ENCODE data around the gene WDR87.

Gene WDR87

GRCh38 chr19:37905946-37906868 is at the start of gene WDR87:
Gene WDR87, minus strand, starts transcription at chr19:37906594. Its CDS starts 8,355 bp downstream, at chr19:37898239.
- H3K9me3 Mint-ChIP-seq = no peaks in the 10 kb centered on the region
- peaks cover 34% of the 10 kb centered on the region for H3K4me1 Mint-ChIP-seq
- H3K27me3 Mint-ChIP-seq (ENCODE audit: low read depth) = no peaks in the 10 kb centered on the region
- H3K27ac Mint-ChIP-seq = peak within 1 kb of the TSS; percentile 91 to 98 (median 95)
- peak within 1 kb of the TSS; percentile 95 to 98 (median 95) for H3K4me3 Mint-ChIP-seq
- H3K36me3 Mint-ChIP-seq (ENCODE audit: low read depth) = no peaks in the 10 kb centered on the region
- peak in 1 of 3 experiments; percentile 12 for TF ChIP-seq CTCF (IDR thresholded peaks at IDR 0.05; ENCODE audit: unreplicated experiment in 3 of 3)

GRCh38 chr19:37955986-37956385 is 49.6 kb upstream of the WDR87 start:
- H3K4me3 Mint-ChIP-seq = no peak overlapping the region
- H3K27ac Mint-ChIP-seq = peak overlapping the region in 1 of 3 experiments; percentile 54
- H3K27me3 Mint-ChIP-seq (ENCODE audit: low read depth) = no peaks in the 10 kb centered on the region
- no peak for TF ChIP-seq CTCF (IDR thresholded peaks at IDR 0.05; ENCODE audit: unreplicated experiment in 3 of 3)
- peaks cover 11% of the 10 kb centered on the region for H3K36me3 Mint-ChIP-seq (ENCODE audit: low read depth)
- H3K9me3 Mint-ChIP-seq = peaks cover 4% of the 10 kb centered on the region
- H3K4me1 Mint-ChIP-seq = peaks cover 17% of the 10 kb centered on the region

- peaks cover 17% of the 10 kb centered on the region for H3K4me1 Mint-ChIP-seq
- H3K27ac Mint-ChIP-seq = peak overlapping the region; percentile 37 to 95 (median 51)
- peaks cover 2% of the 10 kb centered on the region for H3K9me3 Mint-ChIP-seq
- no peak for TF ChIP-seq CTCF (IDR thresholded peaks at IDR 0.05; ENCODE audit: unreplicated experiment in 3 of 3)
- peaks cover 16% of the 10 kb centered on the region for H3K36me3 Mint-ChIP-seq (ENCODE audit: low read depth)
- H3K4me3 Mint-ChIP-seq = no peak overlapping the region
- H3K27me3 Mint-ChIP-seq (ENCODE audit: low read depth) = no peaks in the 10 kb centered on the region
Measured at GRCh38 chr19:37954421-37954874, 48.1 kb upstream of the WDR87 start.

- Mint-ChIP-seq H3K9me3 (peaks cover 2% of the 10 kb centered on the region), H3K27ac (peak overlapping the region; percentile 37 to 95 (median 79)), H3K4me3 (no peak overlapping the region), H3K36me3 (ENCODE audit: low read depth) (peaks cover 12% of the 10 kb centered on the region), H3K4me1 (peaks cover 17% of the 10 kb centered on the region), H3K27me3 (ENCODE audit: low read depth) (no peaks in the 10 kb centered on the region)
- no peak for TF ChIP-seq CTCF (IDR thresholded peaks at IDR 0.05; ENCODE audit: unreplicated experiment in 3 of 3)
Measured at GRCh38 chr19:37953918-37954303, 47.5 kb upstream of the WDR87 start.

- peaks cover 17% of the 10 kb centered on the region for H3K4me1 Mint-ChIP-seq
- H3K4me3 Mint-ChIP-seq = no peak overlapping the region
- H3K27ac Mint-ChIP-seq = peak overlapping the region; percentile 37 to 95 (median 79)
- H3K36me3 Mint-ChIP-seq (ENCODE audit: low read depth) = peaks cover 12% of the 10 kb centered on the region
- no peak for TF ChIP-seq CTCF (IDR thresholded peaks at IDR 0.05; ENCODE audit: unreplicated experiment in 3 of 3)
- no peaks in the 10 kb centered on the region for H3K27me3 Mint-ChIP-seq (ENCODE audit: low read depth)
- H3K9me3 Mint-ChIP-seq = peaks cover 2% of the 10 kb centered on the region
Measured at GRCh38 chr19:37953171-37953917, 47.0 kb upstream of the WDR87 start.

Measured in nephron (organoid).